ENCODE results near the gene COPS3. TPM values are rescaled to one million over a fixed set of nuclear protein-coding genes. Genes with fewer than 3 reads are reported as not detected.

Gene COPS3
- total RNA-seq, 1 donor from 2014 or later: 48.1 TPM

DNA sequence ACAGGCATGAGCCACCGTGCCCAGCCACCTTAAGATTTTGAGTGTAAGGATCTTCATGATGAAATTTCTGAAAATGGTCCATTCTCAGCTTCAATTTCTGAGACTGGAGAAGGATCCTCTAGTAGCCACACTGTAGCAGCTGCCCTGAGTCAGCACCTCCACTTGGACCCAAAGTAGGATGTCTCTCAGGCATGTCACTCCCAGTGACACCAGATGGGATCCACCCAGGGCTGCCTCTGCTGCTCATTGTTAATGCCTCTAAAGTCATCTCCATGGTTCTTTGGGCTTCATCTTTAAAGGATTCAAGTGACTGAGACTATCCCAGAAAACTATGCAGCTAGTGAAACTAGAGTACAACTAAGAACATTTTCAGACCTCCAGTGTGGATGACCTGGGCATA lies 82.8 kb downstream of the COPS3 start:
- peaks cover 30% of the 10 kb centered on the region for H3K4me1 ChIP-seq
- TF ChIP-seq CTCF (IDR thresholded peaks at IDR 0.05) (no peak), POLR2AphosphoS5 (IDR thresholded peaks at IDR 0.05; ENCODE audit: insufficient read depth in 1 of 2, low read depth in 1 of 2) (no peak), POLR2A (IDR thresholded peaks at IDR 0.05) (no peak)
- H3K4me3 ChIP-seq: no peak overlapping the region
- H3K36me3 ChIP-seq: no peaks in the 10 kb centered on the region
- no peak overlapping the region for H3K27ac ChIP-seq
- intact Hi-C loops (cut with DNase I): no loop called here
- no peaks in the 10 kb centered on the region for H3K9me3 ChIP-seq
- no peaks in the 10 kb centered on the region for H3K27me3 ChIP-seq
- DNase-seq (ENCODE audit: extremely low spot score in 2 of 2): no peak

DNA sequence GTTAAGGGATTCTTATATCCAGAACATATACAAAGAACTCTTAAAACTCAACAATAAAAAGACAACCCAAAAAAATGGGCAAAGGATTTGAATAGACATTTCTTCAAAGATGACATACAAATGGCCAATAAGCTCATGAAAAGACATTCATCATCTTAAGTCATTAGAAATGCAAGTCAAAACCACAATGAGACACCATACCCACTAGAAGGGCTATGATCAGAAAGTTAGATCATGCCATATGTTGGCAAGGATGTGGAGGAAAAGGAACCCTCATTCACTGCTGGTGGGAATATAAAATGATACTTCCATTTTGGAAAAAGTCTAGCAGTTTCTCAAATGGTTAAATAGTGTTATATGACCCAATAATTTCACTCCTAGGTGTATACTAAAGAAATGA lies 84.3 kb downstream of the COPS3 start:
- no peak for TF ChIP-seq POLR2A (IDR thresholded peaks at IDR 0.05)
- no peak for TF ChIP-seq POLR2AphosphoS5 (IDR thresholded peaks at IDR 0.05; ENCODE audit: insufficient read depth in 1 of 2, low read depth in 1 of 2)
- no peak for TF ChIP-seq CTCF (IDR thresholded peaks at IDR 0.05)

More for the DNA sequence above, 84.3 kb downstream of the COPS3 start:
- peaks cover 23% of the 10 kb centered on the region for H3K4me1 ChIP-seq
- intact Hi-C loops (cut with DNase I): no loop called here
- no peaks in the 10 kb centered on the region for H3K9me3 ChIP-seq
- DNase-seq (ENCODE audit: extremely low spot score in 2 of 2): no peak
- no peaks in the 10 kb centered on the region for H3K27me3 ChIP-seq
- H3K27ac ChIP-seq: no peak overlapping the region
- no peak overlapping the region for H3K4me3 ChIP-seq
- H3K36me3 ChIP-seq: no peaks in the 10 kb centered on the region

Other genes with a start within 250 kb of the COPS3 start
- 202 TPM for gene MPRIP, start 238.8 kb downstream of the COPS3 start, total RNA-seq
- 0.74 TPM for gene PLD6, start 74.9 kb downstream of the COPS3 start, total RNA-seq
- gene FLCN, start 44.1 kb downstream of the COPS3 start, total RNA-seq: 82.0 TPM
- 3.2 TPM for gene NT5M, start 22.1 kb upstream of the COPS3 start, total RNA-seq
- 18.9 TPM for gene MED9, start 195.8 kb upstream of the COPS3 start, total RNA-seq
- gene RASD1, start 215.1 kb upstream of the COPS3 start, total RNA-seq: 227 TPM